ENCODE results near the gene PFKP.

Gene PFKP

GRCh38 chr10:3135006-3135405 lies 67.7 kb downstream of the PFKP start:
- DNase-seq = no peak

GRCh38 chr10:3136336-3136735 lies 69.0 kb downstream of the PFKP start:
- DNase-seq = no peak

- DNase-seq = no peak
These were observed 69.6 kb downstream of the PFKP start for GRCh38 chr10:3136763-3137611.

- DNase-seq = no peak
These were observed 70.8 kb downstream of the PFKP start for GRCh38 chr10:3137958-3138726.

- no peak for DNase-seq
These were observed 72.0 kb downstream of the PFKP start for GRCh38 chr10:3139216-3139910.

- DNase-seq = no peak
These were observed 72.9 kb downstream of the PFKP start for GRCh38 chr10:3140280-3140679.

- no peak for DNase-seq
These were observed 74.1 kb downstream of the PFKP start for GRCh38 chr10:3141351-3142005.

GRCh38 chr10:3142146-3142875 lies 75.0 kb downstream of the PFKP start:
- DNase-seq = no peak

GRCh38 chr10:3143366-3143765 lies 76.0 kb downstream of the PFKP start:
- DNase-seq = no peak

- no peak for DNase-seq
These were observed 76.6 kb downstream of the PFKP start for GRCh38 chr10:3143791-3144434.

GRCh38 chr10:3145366-3145765 lies 78.0 kb downstream of the PFKP start:
- no peak for DNase-seq

- DNase-seq = no peak
These were observed 78.9 kb downstream of the PFKP start for GRCh38 chr10:3146289-3146688.

- no peak for DNase-seq
These were observed 79.9 kb downstream of the PFKP start for GRCh38 chr10:3147117-3147820.

- no peak for DNase-seq
These were observed 80.7 kb downstream of the PFKP start for GRCh38 chr10:3148041-3148440.

- no peak for DNase-seq
These were observed 81.6 kb downstream of the PFKP start for GRCh38 chr10:3148994-3149393.

- DNase-seq = no peak
These were observed 82.6 kb downstream of the PFKP start for GRCh38 chr10:3149918-3150317.

GRCh38 chr10:3150366-3150765 lies 83.0 kb downstream of the PFKP start:
- no peak for DNase-seq

- no peak for DNase-seq
These were observed 83.6 kb downstream of the PFKP start for GRCh38 chr10:3150961-3151360.

GRCh38 chr10:3151889-3152565 lies 84.7 kb downstream of the PFKP start:
- no peak for DNase-seq

- DNase-seq = no peak
These were observed 85.2 kb downstream of the PFKP start for GRCh38 chr10:3152566-3152935.
